ENCODE measurements around the gene UVRAG. TPM values are rescaled to one million over a fixed set of nuclear protein-coding genes. Genes with fewer than 3 reads are reported as not detected.

UVRAG gene
- total and polyA plus RNA-seq, 4 donors = 4.4 to 15.1 (median 10.0) TPM

DNA sequence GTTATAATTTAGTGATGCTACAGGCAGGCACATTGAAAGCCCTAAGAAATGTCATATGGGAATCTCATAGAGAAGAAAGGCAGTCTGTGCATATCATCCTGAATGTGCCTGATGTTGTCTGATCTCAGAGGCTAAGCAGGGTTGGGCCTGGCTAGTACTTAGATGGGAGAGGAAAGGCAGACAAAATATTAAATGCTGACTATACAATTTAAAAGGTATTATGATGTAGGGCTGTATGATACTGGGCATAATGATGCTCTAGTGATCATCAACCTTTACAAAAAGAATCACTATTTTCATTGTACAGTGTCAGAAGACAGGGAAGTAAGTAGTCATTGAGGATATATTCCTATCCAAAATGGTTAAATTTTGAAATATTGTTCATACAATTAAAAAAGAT lies 119.8 kb downstream of the UVRAG start:
- Histone ChIP-seq H3K4me1 (ENCODE audit: control insufficient read depth in 4 of 4, insufficient read depth in 4 of 4, low read length in 3 of 4) (no peaks in the 10 kb centered on the region), H3K9me3 (ENCODE audit: control insufficient read depth in 4 of 4, low read length in 3 of 4) (no peaks in the 10 kb centered on the region), H3K27me3 (ENCODE audit: control insufficient read depth in 4 of 4, insufficient read depth in 4 of 4, low read length in 3 of 4) (no peaks in the 10 kb centered on the region), H3K9ac (ENCODE audit: low read depth in 1 of 2, low read length in 2 of 2) (no peak overlapping the region), H3K36me3 (ENCODE audit: control insufficient read depth in 4 of 4, insufficient read depth in 3 of 4, low read depth in 1 of 4, low read length in 3 of 4) (no peaks in the 10 kb centered on the region), H3K4me3 (ENCODE audit: low read depth in 1 of 3, low read length in 3 of 3) (no peak overlapping the region), H3K27ac (ENCODE audit: low read depth in 1 of 2, low read length in 2 of 2) (no peak overlapping the region)
- no peak for TF ChIP-seq FOXA1 (IDR thresholded peaks at IDR 0.05)
- DNase-seq (ENCODE audit: low spot score) = no peak

DNA sequence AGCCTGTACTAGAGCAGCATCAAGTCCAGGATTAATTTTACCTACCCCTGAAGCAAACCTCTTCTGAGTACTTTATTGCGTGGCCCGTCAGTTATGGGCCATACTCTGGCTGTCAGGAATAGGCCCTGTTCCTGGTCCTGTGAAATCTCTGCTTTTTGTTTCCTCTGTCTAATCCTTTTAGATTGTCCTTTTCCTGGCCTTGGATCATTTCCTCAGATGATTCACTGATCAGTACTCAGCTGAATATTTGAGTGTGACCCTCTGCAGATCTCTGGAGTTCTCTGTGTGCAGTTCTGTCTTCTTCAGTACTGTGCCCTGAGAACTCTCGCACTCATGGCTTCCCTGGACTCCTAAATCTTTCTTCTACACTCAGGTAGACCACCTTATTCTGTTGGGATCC lies 123.5 kb downstream of the UVRAG start:
- no peaks in the 10 kb centered on the region for H3K9me3 ChIP-seq (ENCODE audit: control insufficient read depth in 4 of 4, low read length in 3 of 4)
- TF ChIP-seq HNF4A (conservative IDR thresholded peaks at IDR 0.05) (no peak), JUND (IDR thresholded peaks at IDR 0.05) (no peak), RXRA (IDR thresholded peaks at IDR 0.05) (no peak), YY1 (IDR thresholded peaks at IDR 0.05) (no peak), TAF1 (conservative IDR thresholded peaks at IDR 0.05) (no peak), NR2F2 (IDR thresholded peaks at IDR 0.05) (no peak), MAX (IDR thresholded peaks at IDR 0.05) (no peak)
- TF ChIP-seq, protein P1, sequence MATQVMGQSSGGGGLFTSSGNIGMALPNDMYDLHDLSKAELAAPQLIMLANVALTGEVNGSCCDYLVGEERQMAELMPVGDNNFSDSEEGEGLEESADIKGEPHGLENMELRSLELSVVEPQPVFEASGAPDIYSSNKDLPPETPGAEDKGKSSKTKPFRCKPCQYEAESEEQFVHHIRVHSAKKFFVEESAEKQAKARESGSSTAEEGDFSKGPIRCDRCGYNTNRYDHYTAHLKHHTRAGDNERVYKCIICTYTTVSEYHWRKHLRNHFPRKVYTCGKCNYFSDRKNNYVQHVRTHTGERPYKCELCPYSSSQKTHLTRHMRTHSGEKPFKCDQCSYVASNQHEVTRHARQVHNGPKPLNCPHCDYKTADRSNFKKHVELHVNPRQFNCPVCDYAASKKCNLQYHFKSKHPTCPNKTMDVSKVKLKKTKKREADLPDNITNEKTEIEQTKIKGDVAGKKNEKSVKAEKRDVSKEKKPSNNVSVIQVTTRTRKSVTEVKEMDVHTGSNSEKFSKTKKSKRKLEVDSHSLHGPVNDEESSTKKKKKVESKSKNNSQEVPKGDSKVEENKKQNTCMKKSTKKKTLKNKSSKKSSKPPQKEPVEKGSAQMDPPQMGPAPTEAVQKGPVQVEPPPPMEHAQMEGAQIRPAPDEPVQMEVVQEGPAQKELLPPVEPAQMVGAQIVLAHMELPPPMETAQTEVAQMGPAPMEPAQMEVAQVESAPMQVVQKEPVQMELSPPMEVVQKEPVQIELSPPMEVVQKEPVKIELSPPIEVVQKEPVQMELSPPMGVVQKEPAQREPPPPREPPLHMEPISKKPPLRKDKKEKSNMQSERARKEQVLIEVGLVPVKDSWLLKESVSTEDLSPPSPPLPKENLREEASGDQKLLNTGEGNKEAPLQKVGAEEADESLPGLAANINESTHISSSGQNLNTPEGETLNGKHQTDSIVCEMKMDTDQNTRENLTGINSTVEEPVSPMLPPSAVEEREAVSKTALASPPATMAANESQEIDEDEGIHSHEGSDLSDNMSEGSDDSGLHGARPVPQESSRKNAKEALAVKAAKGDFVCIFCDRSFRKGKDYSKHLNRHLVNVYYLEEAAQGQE (IDR thresholded peaks at IDR 0.05) = no peak
- TF ChIP-seq, protein P2, sequence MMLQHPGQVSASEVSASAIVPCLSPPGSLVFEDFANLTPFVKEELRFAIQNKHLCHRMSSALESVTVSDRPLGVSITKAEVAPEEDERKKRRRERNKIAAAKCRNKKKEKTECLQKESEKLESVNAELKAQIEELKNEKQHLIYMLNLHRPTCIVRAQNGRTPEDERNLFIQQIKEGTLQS (IDR thresholded peaks at IDR 0.05) = no peak
- TF ChIP-seq, protein P3, sequence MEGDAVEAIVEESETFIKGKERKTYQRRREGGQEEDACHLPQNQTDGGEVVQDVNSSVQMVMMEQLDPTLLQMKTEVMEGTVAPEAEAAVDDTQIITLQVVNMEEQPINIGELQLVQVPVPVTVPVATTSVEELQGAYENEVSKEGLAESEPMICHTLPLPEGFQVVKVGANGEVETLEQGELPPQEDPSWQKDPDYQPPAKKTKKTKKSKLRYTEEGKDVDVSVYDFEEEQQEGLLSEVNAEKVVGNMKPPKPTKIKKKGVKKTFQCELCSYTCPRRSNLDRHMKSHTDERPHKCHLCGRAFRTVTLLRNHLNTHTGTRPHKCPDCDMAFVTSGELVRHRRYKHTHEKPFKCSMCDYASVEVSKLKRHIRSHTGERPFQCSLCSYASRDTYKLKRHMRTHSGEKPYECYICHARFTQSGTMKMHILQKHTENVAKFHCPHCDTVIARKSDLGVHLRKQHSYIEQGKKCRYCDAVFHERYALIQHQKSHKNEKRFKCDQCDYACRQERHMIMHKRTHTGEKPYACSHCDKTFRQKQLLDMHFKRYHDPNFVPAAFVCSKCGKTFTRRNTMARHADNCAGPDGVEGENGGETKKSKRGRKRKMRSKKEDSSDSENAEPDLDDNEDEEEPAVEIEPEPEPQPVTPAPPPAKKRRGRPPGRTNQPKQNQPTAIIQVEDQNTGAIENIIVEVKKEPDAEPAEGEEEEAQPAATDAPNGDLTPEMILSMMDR (IDR thresholded peaks at IDR 0.05; ENCODE audit: low read depth, low read length, missing input control) = no peak
- no peak overlapping the region for H3K4me3 ChIP-seq (ENCODE audit: low read depth in 1 of 3, low read length in 3 of 3)
- H3K27me3 ChIP-seq (ENCODE audit: control insufficient read depth in 4 of 4, insufficient read depth in 4 of 4, low read length in 3 of 4) = no peaks in the 10 kb centered on the region
- H3K27ac ChIP-seq (ENCODE audit: low read depth in 1 of 2, low read length in 2 of 2) = no peak overlapping the region
- H3K36me3 ChIP-seq (ENCODE audit: control insufficient read depth in 4 of 4, insufficient read depth in 3 of 4, low read depth in 1 of 4, low read length in 3 of 4) = no peaks in the 10 kb centered on the region
- no peak for DNase-seq (ENCODE audit: low spot score)
- no peak overlapping the region for H3K9ac ChIP-seq (ENCODE audit: low read depth in 1 of 2, low read length in 2 of 2)
- WGBS = 86% methylated on average over 3 of the region's 3 CpGs
- H3K4me1 ChIP-seq (ENCODE audit: control insufficient read depth in 4 of 4, insufficient read depth in 4 of 4, low read length in 3 of 4) = no peaks in the 10 kb centered on the region

GRCh38 chr11:75939516-75939915 lies 124.5 kb downstream of the UVRAG start:
- H3K27ac ChIP-seq (ENCODE audit: low read depth in 1 of 2, low read length in 2 of 2) = no peak overlapping the region
- no peaks in the 10 kb centered on the region for H3K4me1 ChIP-seq (ENCODE audit: control insufficient read depth in 4 of 4, insufficient read depth in 4 of 4, low read length in 3 of 4)
- WGBS = 87% methylated on average over 1 of the region's 1 CpG
- H3K36me3 ChIP-seq (ENCODE audit: control insufficient read depth in 4 of 4, insufficient read depth in 3 of 4, low read depth in 1 of 4, low read length in 3 of 4) = no peaks in the 10 kb centered on the region
- no peaks in the 10 kb centered on the region for H3K27me3 ChIP-seq (ENCODE audit: control insufficient read depth in 4 of 4, insufficient read depth in 4 of 4, low read length in 3 of 4)
- no peak overlapping the region for H3K9ac ChIP-seq (ENCODE audit: low read depth in 1 of 2, low read length in 2 of 2)
- H3K9me3 ChIP-seq (ENCODE audit: control insufficient read depth in 4 of 4, low read length in 3 of 4) = no peaks in the 10 kb centered on the region
- no peak overlapping the region for H3K4me3 ChIP-seq (ENCODE audit: low read depth in 1 of 3, low read length in 3 of 3)
- no peak for DNase-seq (ENCODE audit: low spot score)
- TF ChIP-seq, protein P3 (IDR thresholded peaks at IDR 0.05; ENCODE audit: low read depth, low read length, missing input control) = no peak
- TF ChIP-seq SP1 (IDR thresholded peaks at IDR 0.05) (no peak), TAF1 (conservative IDR thresholded peaks at IDR 0.05) (no peak), EGR1 (IDR thresholded peaks at IDR 0.05; ENCODE audit: low read depth in 2 of 2) (no peak), HNF4A (conservative IDR thresholded peaks at IDR 0.05) (no peak), FOXA1 (IDR thresholded peaks at IDR 0.05) (no peak), MAX (IDR thresholded peaks at IDR 0.05) (no peak), HNF4G (IDR thresholded peaks at IDR 0.05) (no peak), NR2F2 (IDR thresholded peaks at IDR 0.05) (no peak)
- TF ChIP-seq, protein P1 (IDR thresholded peaks at IDR 0.05) = no peak
- TF ChIP-seq, protein P2 (IDR thresholded peaks at IDR 0.05) = no peak
